HEK293 (cell line): ENCODE results near the gene ASXL1.

Experiments used
- CTCF ChIA-PET: fragments of 350-600 bp; formaldehyde crosslinking; extraction: SDS; loops from one replicate; lab custom pipeline; 2021; ENCODE audit warnings: antibody characterized with exemption; lab: Yijun Ruan, JAX
- POLR2A ChIA-PET: fragments of 300-600 bp; formaldehyde crosslinking; extraction: SDS; loops from one replicate; lab custom pipeline; 2020; ENCODE audit warnings: antibody characterized with exemption, inconsistent platforms; lab: Yijun Ruan, JAX
- H3K27ac ChIP-seq: fragments of 200-500 bp; sonication (Bioruptor generic); 2 replicates; pipeline ENCODE4 v1.5.1; 2014; ENCODE audit warnings: low read depth, low read length, control low read depth, inconsistent platforms; ENCODE audit errors: extremely low read depth
- H3K36me3 ChIP-seq, 2 experiments: fragments of 200-500 bp in 1 of 2; sonication (Bioruptor generic) in 1 of 2; 1 replicate in 1 of 2; 2 replicates in 1 of 2; pipeline ENCODE4 v1.5.1; 2014 to 2017; ENCODE audit warnings: inconsistent platforms in 2 of 2, low read length in 2 of 2; ENCODE audit not compliant: control insufficient read depth in 2 of 2, insufficient read depth in 1 of 2
- H3K4me1 ChIP-seq: fragments of 200-500 bp; sonication (Bioruptor generic); 2 replicates; pipeline ENCODE4 v1.5.1; 2014; ENCODE audit warnings: mild to moderate bottlenecking, low read length, inconsistent platforms; ENCODE audit not compliant: control insufficient read depth, insufficient read depth
- H3K4me3 ChIP-seq: 2 replicates; pipeline ENCODE4 v1.5.1; 2011; ENCODE audit warnings: low read depth, mild to moderate bottlenecking, control low read depth, low read length, moderate library complexity
- H3K9me3 ChIP-seq: fragments of 200-500 bp; sonication (Bioruptor generic); 2 replicates; pipeline ENCODE4 v1.5.1; 2014; ENCODE audit warnings: low read depth, low read length, inconsistent platforms; ENCODE audit not compliant: control insufficient read depth, insufficient read depth
- GFI1B ChIP-seq: fragments of 450-650 bp; formaldehyde crosslinking; IDR thresholded peaks from 2 replicates; pipeline ENCODE4 v1.5.1; 2016; ENCODE audit warnings: missing biosample characterization, missing genetic modification characterization
- GLI2 ChIP-seq: fragments of 450-650 bp; formaldehyde crosslinking; IDR thresholded peaks from 2 replicates; pipeline ENCODE4; 2017; ENCODE audit warnings: missing biosample characterization, missing genetic modification characterization, low read depth, borderline replicate concordance
- PRDM2 ChIP-seq: fragments of 450-650 bp; formaldehyde crosslinking; IDR thresholded peaks from 2 replicates; pipeline ENCODE4 v1.5.1; 2016; ENCODE audit warnings: missing biosample characterization, missing genetic modification characterization, borderline replicate concordance
- TSHZ1 ChIP-seq: fragments of 450-650 bp; formaldehyde crosslinking; IDR thresholded peaks from 2 replicates; pipeline ENCODE4 v1.5.1; 2016; ENCODE audit warnings: missing biosample characterization, missing genetic modification characterization, borderline replicate concordance
- ZBTB20 ChIP-seq: fragments of 450-650 bp; formaldehyde crosslinking; IDR thresholded peaks from 2 replicates; pipeline ENCODE4 v1.5.1; 2016; ENCODE audit warnings: missing biosample characterization, missing genetic modification characterization
- ZFP37 ChIP-seq: fragments of 450-650 bp; formaldehyde crosslinking; IDR thresholded peaks from 2 replicates; pipeline ENCODE4 v1.5.1; 2016; ENCODE audit warnings: missing biosample characterization, missing genetic modification characterization
- ZIC2 ChIP-seq: fragments of 450-650 bp; formaldehyde crosslinking; IDR thresholded peaks from 2 replicates; pipeline ENCODE4 v1.5.1; 2016; ENCODE audit warnings: missing biosample characterization, missing genetic modification characterization
- ZNF19 ChIP-seq: fragments of 450-650 bp; formaldehyde crosslinking; IDR thresholded peaks from 2 replicates; pipeline ENCODE4; 2016; ENCODE audit warnings: missing biosample characterization, missing genetic modification characterization, low read depth
- ZNF324 ChIP-seq: fragments of 450-650 bp; formaldehyde crosslinking; IDR thresholded peaks from 2 replicates; pipeline ENCODE4 v1.5.1; 2016; ENCODE audit warnings: missing biosample characterization, missing genetic modification characterization
- ZNF37A ChIP-seq: fragments of 450-650 bp; IDR thresholded peaks from 2 replicates; pipeline ENCODE4 v1.5.1; 2018; ENCODE audit warnings: missing biosample characterization, missing genetic modification characterization
- ZNF391 ChIP-seq: fragments of 450-650 bp; formaldehyde crosslinking; IDR thresholded peaks from 2 replicates; pipeline ENCODE4 v1.5.1; 2016; ENCODE audit warnings: low read depth, missing biosample characterization, missing genetic modification characterization, borderline replicate concordance
- ZNF704 ChIP-seq: fragments of 450-650 bp; formaldehyde crosslinking; IDR thresholded peaks from 2 replicates; pipeline ENCODE4 v1.5.1; 2016; ENCODE audit warnings: missing biosample characterization, missing genetic modification characterization
- ZXDB ChIP-seq: fragments of 450-650 bp; formaldehyde crosslinking; IDR thresholded peaks from 2 replicates; pipeline ENCODE4 v1.5.1; 2016; ENCODE audit warnings: missing biosample characterization, missing genetic modification characterization
- TF ChIP-seq, protein P1 (sequence below): fragments of 450-650 bp; formaldehyde crosslinking; IDR thresholded peaks from 2 replicates; pipeline ENCODE4 v1.5.1; 2016; ENCODE audit warnings: missing biosample characterization, missing genetic modification characterization, borderline replicate concordance
- TF ChIP-seq, protein P2 (sequence below): fragments of 450-650 bp; formaldehyde crosslinking; IDR thresholded peaks from 2 replicates; pipeline ENCODE4 v1.5.1; 2016; ENCODE audit warnings: missing biosample characterization, missing genetic modification characterization
- TF ChIP-seq, protein P3 (sequence below): fragments of 450-650 bp; formaldehyde crosslinking; IDR thresholded peaks from 2 replicates; pipeline ENCODE4 v1.5.1; 2016; ENCODE audit warnings: missing biosample characterization, missing genetic modification characterization

ASXL1 gene

GRCh38 chr20:32358632-32358882 lies 426 bp downstream of the ASXL1 start (continued):
- TF ChIP-seq PRDM2 (tag by site-specific recombination) = no peak
- no peak for TF ChIP-seq ZNF37A (tag by site-specific recombination)
- no peak for TF ChIP-seq ZIC2 (tag by site-specific recombination)
- TF ChIP-seq, protein P1, sequence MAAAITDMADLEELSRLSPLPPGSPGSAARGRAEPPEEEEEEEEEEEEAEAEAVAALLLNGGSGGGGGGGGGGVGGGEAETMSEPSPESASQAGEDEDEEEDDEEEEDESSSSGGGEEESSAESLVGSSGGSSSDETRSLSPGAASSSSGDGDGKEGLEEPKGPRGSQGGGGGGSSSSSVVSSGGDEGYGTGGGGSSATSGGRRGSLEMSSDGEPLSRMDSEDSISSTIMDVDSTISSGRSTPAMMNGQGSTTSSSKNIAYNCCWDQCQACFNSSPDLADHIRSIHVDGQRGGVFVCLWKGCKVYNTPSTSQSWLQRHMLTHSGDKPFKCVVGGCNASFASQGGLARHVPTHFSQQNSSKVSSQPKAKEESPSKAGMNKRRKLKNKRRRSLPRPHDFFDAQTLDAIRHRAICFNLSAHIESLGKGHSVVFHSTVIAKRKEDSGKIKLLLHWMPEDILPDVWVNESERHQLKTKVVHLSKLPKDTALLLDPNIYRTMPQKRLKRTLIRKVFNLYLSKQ (tag by site-specific recombination) = no peak
- TF ChIP-seq GLI2 = no peak
- no peak for TF ChIP-seq ZNF391
- no peak for TF ChIP-seq ZNF704
- no peak for TF ChIP-seq GFI1B (tag by site-specific recombination)
- no peak for TF ChIP-seq ZNF19 (tag by site-specific recombination)
- TF ChIP-seq ZXDB (tag by site-specific recombination) = no peak

- Histone ChIP-seq H3K4me3 (peak overlapping the region; percentile 97), H3K36me3 (no peaks in the 10 kb centered on the region), H3K9me3 (no peaks in the 10 kb centered on the region), H3K4me1 (peaks cover 22% of the 10 kb centered on the region), H3K27ac (peak overlapping the region; percentile 49)
- ChIA-PET POLR2A (interaction anchor here (0.6 to 2.9 kb wide), 6 partner anchors 10 to 249 kb away, joined by 3 to 11 read pairs (median 4); partner anchors contain the start of gene TM9SF4), CTCF (interaction anchor here (0.6 to 0.9 kb wide), 2 partner anchors 16 to 93 kb away, joined by 3 to 4 read pairs; no protein-coding TSS in a partner anchor)
- TF ChIP-seq TSHZ1 (tag by site-specific recombination) = no peak
- TF ChIP-seq, protein P2, sequence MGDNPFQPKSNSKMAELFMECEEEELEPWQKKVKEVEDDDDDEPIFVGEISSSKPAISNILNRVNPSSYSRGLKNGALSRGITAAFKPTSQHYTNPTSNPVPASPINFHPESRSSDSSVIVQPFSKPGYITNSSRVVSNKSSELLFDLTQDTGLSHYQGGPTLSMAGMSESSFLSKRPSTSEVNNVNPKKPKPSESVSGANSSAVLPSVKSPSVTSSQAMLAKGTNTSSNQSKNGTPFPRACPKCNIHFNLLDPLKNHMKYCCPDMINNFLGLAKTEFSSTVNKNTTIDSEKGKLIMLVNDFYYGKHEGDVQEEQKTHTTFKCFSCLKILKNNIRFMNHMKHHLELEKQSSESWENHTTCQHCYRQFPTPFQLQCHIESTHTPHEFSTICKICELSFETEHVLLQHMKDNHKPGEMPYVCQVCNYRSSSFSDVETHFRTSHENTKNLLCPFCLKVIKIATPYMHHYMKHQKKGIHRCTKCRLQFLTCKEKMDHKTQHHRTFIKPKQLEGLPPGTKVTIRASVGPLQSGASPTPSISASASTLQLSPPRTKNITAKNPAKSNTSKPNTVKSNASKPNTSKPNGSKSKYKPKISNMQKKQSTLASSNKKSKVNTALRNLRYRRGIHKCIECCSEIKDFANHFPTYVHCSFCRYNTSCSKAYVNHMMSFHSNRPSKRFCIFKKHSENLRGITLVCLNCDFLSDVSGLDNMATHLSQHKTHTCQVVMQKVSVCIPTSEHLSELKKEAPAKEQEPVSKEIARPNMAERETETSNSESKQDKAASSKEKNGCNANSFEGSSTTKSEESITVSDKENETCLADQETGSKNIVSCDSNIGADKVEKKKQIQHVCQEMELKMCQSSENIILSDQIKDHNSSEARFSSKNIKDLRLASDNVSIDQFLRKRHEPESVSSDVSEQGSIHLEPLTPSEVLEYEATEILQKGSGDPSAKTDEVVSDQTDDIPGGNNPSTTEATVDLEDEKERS (tag by site-specific recombination) = no peak
- no peak for TF ChIP-seq ZFP37 (tag by site-specific recombination)
- TF ChIP-seq, protein P3, sequence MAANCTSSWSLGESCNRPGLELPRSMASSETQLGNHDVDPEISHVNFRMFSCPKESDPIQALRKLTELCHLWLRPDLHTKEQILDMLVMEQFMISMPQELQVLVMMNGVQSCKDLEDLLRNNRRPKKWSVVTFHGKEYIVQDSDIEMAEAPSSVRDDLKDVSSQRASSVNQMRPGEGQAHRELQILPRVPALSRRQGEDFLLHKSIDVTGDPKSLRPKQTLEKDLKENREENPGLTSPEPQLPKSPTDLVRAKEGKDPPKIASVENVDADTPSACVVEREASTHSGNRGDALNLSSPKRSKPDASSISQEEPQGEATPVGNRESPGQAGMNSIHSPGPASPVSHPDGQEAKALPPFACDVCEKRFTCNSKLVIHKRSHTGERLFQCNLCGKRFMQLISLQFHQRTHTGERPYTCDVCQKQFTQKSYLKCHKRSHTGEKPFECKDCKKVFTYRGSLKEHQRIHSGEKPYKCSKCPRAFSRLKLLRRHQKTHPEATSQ = no peak
- TF ChIP-seq ZNF324 (tag by site-specific recombination) = no peak
- TF ChIP-seq ZBTB20 (tag by site-specific recombination) = peak; percentile 89
Measured at GRCh38 chr20:32358883-32359632, 927 bp downstream of the ASXL1 start.
